ENCODE data around the gene NUBP2. TPM values are rescaled to one million over a fixed set of nuclear protein-coding genes. Genes with fewer than 3 reads are reported as not detected.

NUBP2 gene
- total RNA-seq, 1 experiment from 2014 or later, result 76.6 TPM

DNA sequence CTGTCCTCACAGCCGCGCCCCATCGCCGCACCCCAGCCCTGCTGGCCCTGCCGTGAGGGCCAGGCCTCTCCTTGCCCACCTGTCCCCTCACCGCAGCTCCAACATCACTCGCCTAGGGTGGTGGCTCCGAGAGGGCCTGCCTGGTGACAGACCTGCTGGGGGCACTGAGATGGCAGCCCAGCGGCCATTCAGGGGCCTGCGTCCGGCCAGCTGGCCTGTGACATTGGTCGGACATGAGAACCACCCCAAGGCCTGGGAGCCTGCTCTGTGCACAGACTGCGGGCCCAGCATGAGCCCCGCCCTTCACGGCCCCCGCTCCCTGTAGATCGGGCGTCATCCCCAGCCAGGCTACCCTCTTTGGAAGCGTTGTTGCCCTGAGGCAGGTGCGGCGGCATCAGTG lies 23.2 kb upstream of the NUBP2 start:
- DNase-seq (ENCODE audit: low spot score), result no peak
- no TSS peak for BruUV-seq (replicated peaks)
- ChIA-PET CTCF (no interaction called here), POLR2A (ENCODE audit: low non-redundant PET) (no interaction called here)
- H3K36me3 ChIP-seq (ENCODE audit: insufficient read depth, low read length, poor library complexity, severe bottlenecking), result peaks cover 8% of the 10 kb centered on the region
- H3K27me3 ChIP-seq (replicated peaks; ENCODE audit: insufficient read depth, low read depth, low read length, poor library complexity), result no peaks in the 10 kb centered on the region
- TF ChIP-seq EZH2 (IDR thresholded peaks at IDR 0.05; ENCODE audit: borderline replicate concordance, low read depth, low read length, poor library complexity, severe bottlenecking), result no peak
- TF ChIP-seq CTCF (conservative IDR thresholded peaks at IDR 0.05; ENCODE audit: low read depth, low read length), result no peak
- no peak overlapping the region for H3K27ac ChIP-seq (ENCODE audit: low read depth, low read length, poor library complexity, severe bottlenecking)
- intact Hi-C loops (cut with micrococcal nuclease; ENCODE audit: unreplicated experiment), result no loop called here
- H3K4me3 ChIP-seq (ENCODE audit: low read depth, low read length, poor library complexity, severe bottlenecking), result no peak overlapping the region
- no peaks in the 10 kb centered on the region for H3K9me3 ChIP-seq (ENCODE audit: low read depth, low read length, poor library complexity, severe bottlenecking)
- no peaks in the 10 kb centered on the region for H3K4me1 ChIP-seq (ENCODE audit: insufficient read depth, low read length, poor library complexity, severe bottlenecking)

- H3K27me3 ChIP-seq (replicated peaks; ENCODE audit: insufficient read depth, low read depth, low read length, poor library complexity), result no peaks in the 10 kb centered on the region
- no peak for DNase-seq (ENCODE audit: low spot score)
- ChIA-PET CTCF (no interaction called here), POLR2A (ENCODE audit: low non-redundant PET) (no interaction called here)
- peaks cover 13% of the 10 kb centered on the region for H3K36me3 ChIP-seq (ENCODE audit: insufficient read depth, low read length, poor library complexity, severe bottlenecking)
- intact Hi-C loops (cut with micrococcal nuclease; ENCODE audit: unreplicated experiment), result no loop called here
- no peak overlapping the region for H3K27ac ChIP-seq (ENCODE audit: low read depth, low read length, poor library complexity, severe bottlenecking)
- TF ChIP-seq EZH2 (IDR thresholded peaks at IDR 0.05; ENCODE audit: borderline replicate concordance, low read depth, low read length, poor library complexity, severe bottlenecking) (no peak), CTCF (conservative IDR thresholded peaks at IDR 0.05; ENCODE audit: low read depth, low read length) (no peak)
- BruUV-seq (replicated peaks), result no TSS peak
- no peaks in the 10 kb centered on the region for H3K9me3 ChIP-seq (ENCODE audit: low read depth, low read length, poor library complexity, severe bottlenecking)
- H3K4me3 ChIP-seq (ENCODE audit: low read depth, low read length, poor library complexity, severe bottlenecking), result no peak overlapping the region
- H3K4me1 ChIP-seq (ENCODE audit: insufficient read depth, low read length, poor library complexity, severe bottlenecking), result no peaks in the 10 kb centered on the region
Observed at GRCh38 chr16:1760911-1761310, 21.8 kb upstream of the NUBP2 start.

- Histone ChIP-seq H3K9me3 (ENCODE audit: low read depth, low read length, poor library complexity, severe bottlenecking) (no peaks in the 10 kb centered on the region), H3K36me3 (ENCODE audit: insufficient read depth, low read length, poor library complexity, severe bottlenecking) (peaks cover 15% of the 10 kb centered on the region), H3K4me1 (ENCODE audit: insufficient read depth, low read length, poor library complexity, severe bottlenecking) (no peaks in the 10 kb centered on the region), H3K27ac (ENCODE audit: low read depth, low read length, poor library complexity, severe bottlenecking) (no peak overlapping the region), H3K27me3 (replicated peaks; ENCODE audit: insufficient read depth, low read depth, low read length, poor library complexity) (no peaks in the 10 kb centered on the region), H3K4me3 (ENCODE audit: low read depth, low read length, poor library complexity, severe bottlenecking) (no peak overlapping the region)
- ChIA-PET CTCF (no interaction called here), POLR2A (ENCODE audit: low non-redundant PET) (no interaction called here)
- BruUV-seq (replicated peaks), result no TSS peak
- no peak for DNase-seq (ENCODE audit: low spot score)
- TF ChIP-seq CTCF (conservative IDR thresholded peaks at IDR 0.05; ENCODE audit: low read depth, low read length) (no peak), EZH2 (IDR thresholded peaks at IDR 0.05; ENCODE audit: borderline replicate concordance, low read depth, low read length, poor library complexity, severe bottlenecking) (no peak)
- intact Hi-C loops (cut with micrococcal nuclease; ENCODE audit: unreplicated experiment), result no loop called here
Observed at GRCh38 chr16:1761751-1762150, 21.0 kb upstream of the NUBP2 start.
